ENCODE data around the gene DDX25. TPM values are rescaled to one million over a fixed set of nuclear protein-coding genes. Genes with fewer than 3 reads are reported as not detected.

DDX25 gene
- total RNA-seq, 2 experiments from 2014 or later, result not detected

DNA sequence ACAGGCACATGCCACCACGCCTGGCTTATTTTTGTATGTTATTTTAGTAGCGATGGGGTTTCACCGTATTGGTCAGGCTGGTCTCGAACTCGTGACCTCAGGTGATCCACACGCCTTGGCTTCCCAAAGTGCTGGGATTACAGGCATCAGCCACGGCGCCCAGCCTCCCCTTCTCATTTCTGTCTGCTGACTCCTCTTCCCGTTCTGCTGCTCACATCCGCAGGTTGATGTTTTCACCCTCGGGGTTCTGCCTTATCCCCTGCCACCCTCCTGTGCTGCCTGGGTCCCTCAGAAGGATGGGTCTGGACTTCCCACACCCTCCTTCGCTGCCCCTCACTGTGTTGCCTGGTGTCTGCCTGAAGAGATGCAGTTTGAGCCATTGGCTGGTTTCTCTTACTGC, 22.4 kb downstream of the DDX25 start:
- Mint-ChIP-seq H3K4me3 (no peak overlapping the region), H3K27ac (no peak overlapping the region), H3K9me3 (no peaks in the 10 kb centered on the region), H3K4me1 (ENCODE audit: low read depth) (no peaks in the 10 kb centered on the region), H3K27me3 (peaks cover 19% of the 10 kb centered on the region), H3K36me3 (ENCODE audit: low read depth) (no peaks in the 10 kb centered on the region)
- no peak overlapping the region for H3K4me3 ChIP-seq (ENCODE audit: low read length)
- no peak for ATAC-seq (ENCODE audit: poor library complexity)
- H3K27ac ChIP-seq (ENCODE audit: low read depth in 1 of 2, low read length in 2 of 2), result no peak overlapping the region
- H3K27me3 ChIP-seq (ENCODE audit: control insufficient read depth in 1 of 2, insufficient read depth in 2 of 2, low read length in 2 of 2), result peaks cover 2 to 6% of the 10 kb centered on the region in 2 experiments
- DNase-seq, result no peak
- intact Hi-C loops (cut with DNase I, micrococcal nuclease), result no loop called here
- POLR2A ChIA-PET, result no interaction called here
- H3K9me3 ChIP-seq (ENCODE audit: control insufficient read depth in 1 of 2, insufficient read depth in 1 of 2, low read length in 2 of 2), result no peaks in the 10 kb centered on the region
- CTCF ChIA-PET, result no interaction called here
- no peaks in the 10 kb centered on the region for H3K4me1 ChIP-seq (ENCODE audit: insufficient read depth, low read length)
- TF ChIP-seq, protein P1, sequence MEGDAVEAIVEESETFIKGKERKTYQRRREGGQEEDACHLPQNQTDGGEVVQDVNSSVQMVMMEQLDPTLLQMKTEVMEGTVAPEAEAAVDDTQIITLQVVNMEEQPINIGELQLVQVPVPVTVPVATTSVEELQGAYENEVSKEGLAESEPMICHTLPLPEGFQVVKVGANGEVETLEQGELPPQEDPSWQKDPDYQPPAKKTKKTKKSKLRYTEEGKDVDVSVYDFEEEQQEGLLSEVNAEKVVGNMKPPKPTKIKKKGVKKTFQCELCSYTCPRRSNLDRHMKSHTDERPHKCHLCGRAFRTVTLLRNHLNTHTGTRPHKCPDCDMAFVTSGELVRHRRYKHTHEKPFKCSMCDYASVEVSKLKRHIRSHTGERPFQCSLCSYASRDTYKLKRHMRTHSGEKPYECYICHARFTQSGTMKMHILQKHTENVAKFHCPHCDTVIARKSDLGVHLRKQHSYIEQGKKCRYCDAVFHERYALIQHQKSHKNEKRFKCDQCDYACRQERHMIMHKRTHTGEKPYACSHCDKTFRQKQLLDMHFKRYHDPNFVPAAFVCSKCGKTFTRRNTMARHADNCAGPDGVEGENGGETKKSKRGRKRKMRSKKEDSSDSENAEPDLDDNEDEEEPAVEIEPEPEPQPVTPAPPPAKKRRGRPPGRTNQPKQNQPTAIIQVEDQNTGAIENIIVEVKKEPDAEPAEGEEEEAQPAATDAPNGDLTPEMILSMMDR (IDR thresholded peaks at IDR 0.05), result no peak
- no peaks in the 10 kb centered on the region for H3K36me3 ChIP-seq (ENCODE audit: insufficient read depth, low read length)

DNA sequence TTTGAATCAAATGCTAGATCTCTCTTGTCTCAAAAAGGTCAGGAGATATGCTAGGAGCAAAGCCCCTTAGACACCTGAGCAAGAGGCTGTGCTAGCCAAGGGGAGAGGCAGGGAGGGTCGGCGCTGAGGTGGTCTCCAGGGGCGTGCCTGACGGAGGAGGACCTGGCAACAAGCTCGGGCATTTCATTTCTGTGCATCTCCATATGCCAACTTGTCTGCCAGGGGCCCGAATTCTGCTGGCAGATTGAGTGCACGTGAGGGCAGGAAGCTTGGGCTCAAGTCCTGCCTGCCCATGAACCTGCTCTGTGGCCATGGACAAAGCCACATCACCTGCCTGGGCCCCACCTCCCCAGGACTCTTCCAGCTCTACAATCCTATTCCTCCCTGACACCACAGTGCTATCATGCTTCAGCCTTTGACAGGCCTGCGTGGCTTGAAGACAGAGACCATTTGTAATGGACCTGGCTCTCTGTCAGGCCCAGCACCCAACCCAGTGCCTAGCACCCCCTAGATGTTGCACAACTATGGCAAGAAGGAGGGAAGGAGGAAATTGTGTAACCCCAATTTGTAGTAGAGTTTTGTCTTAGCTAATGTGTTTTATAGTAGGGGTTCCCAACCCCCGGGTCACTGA, 25.3 kb downstream of the DDX25 start:
- H3K27ac Mint-ChIP-seq, result no peak overlapping the region

DNA sequence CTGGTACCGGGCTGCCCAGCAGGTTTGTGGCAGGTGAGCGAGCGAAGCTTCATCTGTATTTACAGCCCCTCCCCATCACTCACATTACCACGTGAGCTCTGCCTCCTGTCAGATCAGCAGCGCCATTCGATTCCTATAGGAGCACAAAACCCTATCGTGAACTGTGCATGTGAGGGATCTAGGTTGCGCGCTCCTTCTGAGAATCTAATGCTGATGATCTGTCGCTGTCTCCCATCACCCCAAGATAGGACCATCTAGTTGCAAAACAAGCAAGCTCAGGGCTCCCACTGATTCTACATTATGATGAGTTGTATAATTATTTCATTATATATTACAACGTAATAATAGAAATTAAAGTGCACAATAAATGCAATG, 25.8 kb downstream of the DDX25 start:
- H3K27me3 Mint-ChIP-seq, result peaks cover 13% of the 10 kb centered on the region
- TF ChIP-seq, protein P1 (IDR thresholded peaks at IDR 0.05), result no peak
- H3K27ac Mint-ChIP-seq, result no peak overlapping the region
- no peaks in the 10 kb centered on the region for H3K36me3 Mint-ChIP-seq (ENCODE audit: low read depth)
- DNase-seq (no peak), ATAC-seq (ENCODE audit: poor library complexity) (no peak)
- intact Hi-C loops (cut with DNase I, micrococcal nuclease), result no loop called here
- no peak overlapping the region for H3K27ac ChIP-seq (ENCODE audit: low read depth in 1 of 2, low read length in 2 of 2)
- ChIA-PET POLR2A (no interaction called here), CTCF (no interaction called here)
- H3K27me3 ChIP-seq (ENCODE audit: control insufficient read depth in 1 of 2, insufficient read depth in 2 of 2, low read length in 2 of 2), result peaks cover 2 to 8% of the 10 kb centered on the region in 2 experiments
- H3K4me3 ChIP-seq (ENCODE audit: low read length), result no peak overlapping the region
- H3K4me1 ChIP-seq (ENCODE audit: insufficient read depth, low read length), result no peaks in the 10 kb centered on the region
- no peaks in the 10 kb centered on the region for H3K36me3 ChIP-seq (ENCODE audit: insufficient read depth, low read length)
- no peak overlapping the region for H3K4me3 Mint-ChIP-seq
- no peaks in the 10 kb centered on the region for H3K9me3 ChIP-seq (ENCODE audit: control insufficient read depth in 1 of 2, insufficient read depth in 1 of 2, low read length in 2 of 2)
- no peaks in the 10 kb centered on the region for H3K9me3 Mint-ChIP-seq
- H3K4me1 Mint-ChIP-seq (ENCODE audit: low read depth), result no peaks in the 10 kb centered on the region

More for the DNA sequence above, 25.3 kb downstream of the DDX25 start:
- TF ChIP-seq, protein P1 (IDR thresholded peaks at IDR 0.05), result no peak
- DNase-seq, result no peak
- Histone ChIP-seq H3K36me3 (ENCODE audit: insufficient read depth, low read length) (no peaks in the 10 kb centered on the region), H3K27ac (ENCODE audit: low read depth in 1 of 2, low read length in 2 of 2) (no peak overlapping the region), H3K27me3 (ENCODE audit: control insufficient read depth in 1 of 2, insufficient read depth in 2 of 2, low read length in 2 of 2) (peaks cover 2 to 8% of the 10 kb centered on the region in 2 experiments), H3K9me3 (ENCODE audit: control insufficient read depth in 1 of 2, insufficient read depth in 1 of 2, low read length in 2 of 2) (no peaks in the 10 kb centered on the region), H3K4me1 (ENCODE audit: insufficient read depth, low read length) (no peaks in the 10 kb centered on the region), H3K4me3 (ENCODE audit: low read length) (no peak overlapping the region)
- intact Hi-C loops (cut with DNase I, micrococcal nuclease), result no loop called here
- CTCF ChIA-PET, result no interaction called here
- H3K27me3 Mint-ChIP-seq, result peaks cover 13% of the 10 kb centered on the region
- no peaks in the 10 kb centered on the region for H3K36me3 Mint-ChIP-seq (ENCODE audit: low read depth)
- H3K4me3 Mint-ChIP-seq, result no peak overlapping the region
- H3K9me3 Mint-ChIP-seq, result no peaks in the 10 kb centered on the region
- H3K4me1 Mint-ChIP-seq (ENCODE audit: low read depth), result no peaks in the 10 kb centered on the region
- no peak for ATAC-seq (ENCODE audit: poor library complexity)
- POLR2A ChIA-PET, result no interaction called here

All from CD4-positive, alpha-beta T cell (primary cell).